ENCODE results near the gene SPIB. TPM values are rescaled to one million over a fixed set of nuclear protein-coding genes. Genes with fewer than 3 reads are reported as not detected.

Gene SPIB
- total and polyA plus RNA-seq, 2 of the 4 experiments (the other 2 are of a cell fraction), result not detected

DNA sequence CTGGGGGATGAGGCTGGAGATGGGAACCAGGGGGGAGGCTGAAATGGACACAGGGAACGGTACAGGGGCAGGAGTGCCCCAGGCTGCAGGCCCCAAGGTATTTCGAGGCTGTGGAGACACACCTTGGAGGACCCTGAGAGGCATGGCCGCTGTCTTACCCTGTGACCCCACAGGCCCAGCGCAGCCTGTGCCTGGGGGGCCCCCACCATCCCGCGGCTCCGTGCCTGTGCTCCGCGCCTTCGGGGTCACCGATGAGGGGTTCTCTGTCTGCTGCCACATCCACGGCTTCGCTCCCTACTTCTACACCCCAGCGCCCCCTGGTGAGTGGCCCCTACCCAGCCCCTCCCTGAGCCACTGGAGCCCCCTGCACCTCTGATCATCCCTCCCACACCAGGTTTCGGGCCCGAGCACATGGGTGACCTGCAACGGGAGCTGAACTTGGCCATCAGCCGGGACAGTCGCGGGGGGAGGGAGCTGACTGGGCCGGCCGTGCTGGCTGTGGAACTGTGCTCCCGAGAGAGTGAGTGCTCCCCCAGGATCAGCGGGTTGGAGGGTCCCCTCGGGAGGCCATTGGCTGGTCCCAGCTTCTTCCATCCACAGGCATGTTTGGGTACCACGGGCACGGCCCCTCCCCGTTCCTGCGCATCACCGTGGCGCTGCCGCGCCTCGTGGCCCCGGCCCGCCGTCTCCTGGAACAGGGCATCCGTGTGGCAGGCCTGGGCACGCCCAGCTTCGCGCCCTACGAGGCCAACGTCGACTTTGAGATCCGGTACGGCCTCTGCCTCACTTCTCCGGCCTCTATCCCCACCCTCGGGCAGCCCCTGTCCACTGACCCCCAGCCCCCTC lies 16.9 kb upstream of the SPIB start:
- Histone ChIP-seq H3K9me1 (ENCODE audit: insufficient read depth, low read length) (no peaks in the 10 kb centered on the region; the same call in 1 of the 2 replicates), H3K4me2 (ENCODE audit: low read depth, low read length) (no peak overlapping the region), H4K5ac (ENCODE audit: low read depth, low read length) (no peak overlapping the region), H3K27me3 (ENCODE audit: control insufficient read depth, insufficient read depth, low read length) (no peaks in the 10 kb centered on the region), H3K4me3 (ENCODE audit: insufficient read depth, low read depth, low read length) (no peak overlapping the region), H4K8ac (ENCODE audit: low read depth in 2 of 2, low read length in 2 of 2) (no peak overlapping the region), H2BK5ac (ENCODE audit: low read depth, low read length, poor library complexity, severe bottlenecking) (no peak overlapping the region), H3K27ac (ENCODE audit: insufficient read depth, low read length) (no peak overlapping the region), H3K79me1 (ENCODE audit: low read depth in 1 of 2, low read length in 2 of 2) (peaks cover 0 to 7% of the 10 kb centered on the region in 2 experiments; a peak in 2 of 4 replicates), H3K9me3 (ENCODE audit: control insufficient read depth, insufficient read depth, low read length) (no peaks in the 10 kb centered on the region), H4K91ac (ENCODE audit: insufficient read depth, low read depth, low read length) (no peak overlapping the region), H2BK20ac (ENCODE audit: low read depth, low read length) (no peak overlapping the region), H3K23ac (ENCODE audit: low read depth, low read length) (no peak overlapping the region), H4K20me1 (ENCODE audit: insufficient read depth, low read length) (peaks cover 3% of the 10 kb centered on the region; the same call in 1 of the 2 replicates), H3K4ac (ENCODE audit: low read depth, low read length) (no peak overlapping the region), H2BK120ac (ENCODE audit: low read depth, low read length) (no peak overlapping the region), H2AK5ac (ENCODE audit: low read depth, low read length) (no peak overlapping the region), H2BK15ac (ENCODE audit: low read depth, low read length) (no peak overlapping the region), H3K14ac (replicated peaks; ENCODE audit: low read depth, low read length) (no peak overlapping the region), H3K18ac (ENCODE audit: low read depth, low read length) (no peak overlapping the region), H2AFZ (replicated peaks; ENCODE audit: low read length, poor library complexity) (no peak overlapping the region), H3K36me3 (ENCODE audit: control insufficient read depth, insufficient read depth, low read length) (peaks cover 9% of the 10 kb centered on the region), H2AK9ac (replicated peaks; ENCODE audit: low read depth, low read length, poor library complexity) (no peak overlapping the region), H3K4me1 (ENCODE audit: control insufficient read depth, insufficient read depth, low read length) (no peaks in the 10 kb centered on the region), H3K56ac (ENCODE audit: extremely low read depth, insufficient read depth, low read length) (no peak overlapping the region), H3K9ac (ENCODE audit: low read depth, low read length) (no peak overlapping the region)
- ChIA-PET CTCF (no interaction called here), POLR2A (ENCODE audit: unreplicated experiment) (no interaction called here)
- no peak for ATAC-seq (ENCODE audit: low read depth)
- dilution Hi-C loops (cut with HindIII; ENCODE audit: low sequenced_read_pairs, unreplicated experiment) (no loop called here), in situ Hi-C loops (cut with MboI; ENCODE audit: low sequenced_read_pairs) (no loop called here), intact Hi-C loops (cut with micrococcal nuclease) (no loop called here)
- 96% methylated on average over 14 of the region's 48 CpGs; no CpG with 5 or more reads in 1 of the 2 experiments for WGBS, 2 experiments (ENCODE audit: extremely low coverage in 2 of 2, insufficient read length in 1 of 2)
- BruUV-seq (replicated peaks), result no TSS peak
- no peak for DNase-seq
- TF ChIP-seq RAD21 (IDR thresholded peaks at IDR 0.05; ENCODE audit: low read length), result no peak
- no peak for TF ChIP-seq RFX5 (IDR thresholded peaks at IDR 0.05; ENCODE audit: low read depth, low read length)
